Gastrocnemius medialis (tissue), 4 donors: Measurements from ENCODE around the gene OGDH. TPM values are rescaled to one million over a fixed set of nuclear protein-coding genes. Genes with fewer than 3 reads are reported as not detected.

Experiments used
- ATAC-seq, 2 donors: fragments of 150-250 bp; one replicate each; pipeline ENCODE4 v1.9.1; 2016
- DNase-seq, 2 donors: peaks; one replicate each; pipeline ENCODE4 v3.0.0-alpha.2; 2019
- H3K27ac ChIP-seq, 4 donors: fragments of 200-600 bp; sonication (generic); 1 replicate in 1 of 4; 2 replicates in 3 of 4; pipeline ENCODE4 v1.5.1; 2016 to 2018; ENCODE audit warnings: mild to moderate bottlenecking in 2 of 4, moderate library complexity in 1 of 4
- H3K27me3 ChIP-seq, 3 donors: fragments of 200-600 bp; sonication (generic) in 2 of 3; 1 replicate in 1 of 3; 2 replicates in 2 of 3; pipeline versions ENCODE4 v1.5.1 to v1.6.0; 2016 to 2019; ENCODE audit warnings: mild to moderate bottlenecking in 1 of 3, moderate library complexity in 1 of 3
- H3K36me3 ChIP-seq, 2 donors: fragments of 200-600 bp; sonication (generic) in 1 of 2; one replicate each; pipeline ENCODE4 v1.5.1; 2017 to 2018
- H3K4me1 ChIP-seq, 2 donors: fragments of 200-600 bp; sonication (generic) in 1 of 2; one replicate each; pipeline ENCODE4 v1.5.1; 2016 to 2017; ENCODE audit warnings: mild to moderate bottlenecking in 2 of 2
- H3K4me3 ChIP-seq, 4 donors: fragments of 200-600 bp; sonication (generic) in 3 of 4; 1 replicate in 1 of 4; 2 replicates in 3 of 4; pipeline ENCODE4 v1.5.1; 2016 to 2019; ENCODE audit warnings: mild to moderate bottlenecking in 2 of 4
- H3K9me3 ChIP-seq, 3 donors: fragments of 200-600 bp; sonication (generic) in 2 of 3; 1 replicate in 1 of 3; 2 replicates in 2 of 3; pipeline ENCODE4 v1.5.1; 2016 to 2019
- POLR2A ChIP-seq, 2 donors: fragments of 450-650 bp; IDR thresholded peaks; one replicate each; pipeline ENCODE4 v1.6.1; 2017; ENCODE audit warnings: antibody characterized with exemption in 2 of 2, mild to moderate bottlenecking in 2 of 2, moderate library complexity in 2 of 2
- in situ Hi-C, 4 donors: fragments of 200-750 bp; cut with MboI; loops; one replicate each; pipeline versions ENCODE4 v1.15.0 to v1.8.0; 2017; ENCODE audit warnings: low sequenced_read_pairs in 4 of 4
- intact Hi-C: fragments of 100-400 bp; cut with DNase I; formaldehyde crosslinking; loops from one replicate; pipeline ENCODE4 v1.15.1; 2023; ENCODE audit warnings: low total_unique reads
- total RNA-seq, 4 donors: library from RNA; depleted of rRNA; stranded (reverse); fragments of >200 nt; gene quantifications; one replicate each; pipeline versions ENCODE4 v1.1.0 to v1.2.3, GENCODE V29; 2016
- TF ChIP-seq, protein P1 (sequence below), 5 experiments: fragments of 450-650 bp in 3 of 5; fragments of 200-600 bp in 2 of 5; sonication (generic) in 2 of 5; IDR thresholded peaks in 4 of 5; conservative IDR thresholded peaks in 1 of 5; 1 replicate in 4 of 5; 2 replicates in 1 of 5; pipeline ENCODE4 v1.5.1; 2016 to 2019; ENCODE audit warnings: antibody characterized with exemption in 5 of 5, mild to moderate bottlenecking in 3 of 5, moderate library complexity in 3 of 5

Gene OGDH
- total RNA-seq, 4 donors from 2014 or later, result 224 to 462 (median 396) TPM

DNA sequence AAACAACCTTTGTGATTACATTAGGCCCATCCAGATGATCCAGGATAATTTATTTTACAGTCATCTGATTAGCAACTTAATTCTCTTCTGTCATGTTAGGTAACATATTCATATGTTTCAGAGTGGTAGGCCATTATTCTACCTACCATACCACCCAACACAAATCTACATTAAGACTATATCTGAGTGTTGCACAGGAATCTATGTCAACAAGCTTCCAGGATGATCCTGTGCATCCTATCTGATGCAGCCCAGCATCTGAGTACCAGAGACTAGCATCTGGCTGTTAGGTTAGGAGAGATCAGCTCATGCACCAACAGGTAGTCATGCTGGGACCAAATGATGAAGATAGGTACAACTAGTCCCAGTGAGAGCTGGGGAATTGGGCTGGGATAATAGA lies 31.4 kb upstream of the OGDH start:
- peak overlapping the region in 1 of 4 donors; percentile 97 for H3K4me3 ChIP-seq
- peaks cover 0 to 48% of the 10 kb centered on the region in 2 donors for H3K36me3 ChIP-seq
- intact Hi-C loops (loop anchor here (2.0 kb wide), 1 partner anchor 84 kb away; the partner anchor contains the start of gene NUDCD3), in situ Hi-C loops (loop anchor here (25.0 kb wide), 3 partner anchors 137 to 537 kb away; partner anchors contain the start of gene TBRG4 (in 4 of the 4))
- H3K27ac ChIP-seq, result peak overlapping the region in 2 of 4 donors; percentile 93 to 98
- DNase-seq, result no peak
- TF ChIP-seq POLR2A (IDR thresholded peaks at IDR 0.05), result no peak
- TF ChIP-seq, protein P1, sequence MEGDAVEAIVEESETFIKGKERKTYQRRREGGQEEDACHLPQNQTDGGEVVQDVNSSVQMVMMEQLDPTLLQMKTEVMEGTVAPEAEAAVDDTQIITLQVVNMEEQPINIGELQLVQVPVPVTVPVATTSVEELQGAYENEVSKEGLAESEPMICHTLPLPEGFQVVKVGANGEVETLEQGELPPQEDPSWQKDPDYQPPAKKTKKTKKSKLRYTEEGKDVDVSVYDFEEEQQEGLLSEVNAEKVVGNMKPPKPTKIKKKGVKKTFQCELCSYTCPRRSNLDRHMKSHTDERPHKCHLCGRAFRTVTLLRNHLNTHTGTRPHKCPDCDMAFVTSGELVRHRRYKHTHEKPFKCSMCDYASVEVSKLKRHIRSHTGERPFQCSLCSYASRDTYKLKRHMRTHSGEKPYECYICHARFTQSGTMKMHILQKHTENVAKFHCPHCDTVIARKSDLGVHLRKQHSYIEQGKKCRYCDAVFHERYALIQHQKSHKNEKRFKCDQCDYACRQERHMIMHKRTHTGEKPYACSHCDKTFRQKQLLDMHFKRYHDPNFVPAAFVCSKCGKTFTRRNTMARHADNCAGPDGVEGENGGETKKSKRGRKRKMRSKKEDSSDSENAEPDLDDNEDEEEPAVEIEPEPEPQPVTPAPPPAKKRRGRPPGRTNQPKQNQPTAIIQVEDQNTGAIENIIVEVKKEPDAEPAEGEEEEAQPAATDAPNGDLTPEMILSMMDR (IDR thresholded peaks at IDR 0.05 in 4 of 5, conservative IDR thresholded peaks at IDR 0.05 in 1 of 5), result no peak
- H3K4me1 ChIP-seq, result peaks cover 24 to 31% of the 10 kb centered on the region in 2 donors
- H3K27me3 ChIP-seq, result no peaks in the 10 kb centered on the region
- no peaks in the 10 kb centered on the region for H3K9me3 ChIP-seq
- ATAC-seq, result no peak

DNA sequence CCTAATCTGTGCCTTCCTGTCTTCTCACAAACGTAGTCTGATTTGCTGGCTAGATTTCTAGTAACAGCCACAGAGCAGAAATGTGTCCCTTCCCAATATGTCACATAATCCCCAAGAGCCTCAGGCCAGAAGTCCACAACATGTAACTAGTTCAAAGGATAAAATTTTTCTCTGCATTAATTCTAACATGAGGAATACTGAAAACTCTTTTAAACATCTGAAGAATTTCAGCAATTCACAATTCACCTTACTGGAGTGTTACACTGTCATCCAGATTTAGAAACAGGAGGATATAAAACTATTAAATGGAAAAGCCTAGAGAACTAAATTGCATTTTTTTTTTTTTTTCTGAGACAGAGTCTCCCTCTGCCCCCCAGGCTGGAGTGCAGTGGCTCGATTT lies 30.2 kb upstream of the OGDH start:
- no peak overlapping the region for H3K27ac ChIP-seq
- intact Hi-C loops, result no loop called here
- no peak for DNase-seq

DNA sequence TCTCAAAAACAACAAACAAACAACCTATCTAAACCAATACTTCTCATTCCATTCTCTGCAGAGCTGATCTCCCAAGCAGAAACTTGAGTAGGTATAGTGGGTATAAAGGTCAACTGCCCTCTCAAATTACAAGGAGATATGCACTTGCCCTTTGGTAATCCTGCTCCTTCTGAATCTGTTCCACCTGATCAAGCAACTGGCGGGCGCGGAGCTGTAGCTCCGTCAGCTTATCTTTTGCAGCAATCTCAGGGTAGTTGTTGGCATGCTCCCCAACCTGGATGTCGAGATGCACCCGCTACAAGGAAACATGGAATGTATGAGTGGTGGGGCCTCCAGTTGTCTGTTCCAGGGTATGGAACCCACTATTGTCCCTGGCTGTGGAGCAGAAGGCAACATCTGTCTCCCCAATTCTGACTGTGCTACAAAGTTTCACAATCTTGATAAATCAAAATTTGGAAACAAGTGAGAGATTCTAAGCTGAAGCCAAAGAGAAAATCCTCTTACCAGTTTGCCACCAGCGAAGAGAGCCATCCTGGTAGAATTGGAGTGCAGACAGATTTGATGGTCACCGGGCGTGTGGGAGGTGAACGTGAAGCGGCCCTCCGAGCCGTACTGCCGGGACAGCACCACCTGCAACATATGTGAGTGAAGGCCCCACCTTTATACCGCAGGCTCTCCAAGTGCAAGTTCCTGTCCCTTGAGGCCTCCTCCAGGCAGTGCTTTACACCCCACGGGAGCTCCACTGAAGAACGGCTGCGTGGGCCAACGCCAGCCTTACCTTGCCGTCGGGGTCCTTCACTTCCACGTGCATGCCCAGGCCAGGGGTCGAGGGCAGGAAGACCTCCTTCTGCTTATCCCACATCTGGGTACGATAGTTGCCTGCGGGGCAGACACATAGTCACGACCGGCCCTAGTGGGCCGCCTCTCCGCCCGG lies 25.2 kb upstream of the OGDH start:
- ATAC-seq (peak; percentile 5 to 7), DNase-seq (peak in 1 of 2 donors; percentile 38)
- Histone ChIP-seq H3K4me3 (peak overlapping the region; percentile 67 to 98 (median 80)), H3K27me3 (no peaks in the 10 kb centered on the region), H3K4me1 (peaks cover 14 to 28% of the 10 kb centered on the region in 2 donors), H3K27ac (peak overlapping the region; percentile 95 to 98 (median 97)), H3K9me3 (no peaks in the 10 kb centered on the region), H3K36me3 (peaks cover 0 to 31% of the 10 kb centered on the region in 2 donors)
- TF ChIP-seq POLR2A (IDR thresholded peaks at IDR 0.05), result no peak
- TF ChIP-seq, protein P1 (IDR thresholded peaks at IDR 0.05 in 4 of 5, conservative IDR thresholded peaks at IDR 0.05 in 1 of 5), result no peak
- in situ Hi-C loops, result loop anchor here (5.0 to 25.0 kb wide), 7 partner anchors 131 to 531 kb away; partner anchors contain the start of genes TBRG4 (in 4 of the 4) and H2AZ2 (in 2 of the 4)
- intact Hi-C loops, result loop anchor here (5.0 to 10.0 kb wide), 3 partner anchors 166 to 534 kb away; partner anchors contain the start of genes PGAM2, TBRG4 and ZMIZ2

More for the DNA sequence above, 30.2 kb upstream of the OGDH start:
- no peak for ATAC-seq
- in situ Hi-C loops, result loop anchor here (25.0 kb wide), 3 partner anchors 136 to 536 kb away; partner anchors contain the start of gene TBRG4 (in 4 of the 4)
- Histone ChIP-seq H3K4me1 (peaks cover 36 to 43% of the 10 kb centered on the region in 2 donors), H3K36me3 (peaks cover 0 to 46% of the 10 kb centered on the region in 2 donors), H3K4me3 (no peak overlapping the region), H3K27me3 (no peaks in the 10 kb centered on the region), H3K9me3 (no peaks in the 10 kb centered on the region)
- TF ChIP-seq, protein P1 (IDR thresholded peaks at IDR 0.05 in 4 of 5, conservative IDR thresholded peaks at IDR 0.05 in 1 of 5), result no peak
- no peak for TF ChIP-seq POLR2A (IDR thresholded peaks at IDR 0.05)

DNA sequence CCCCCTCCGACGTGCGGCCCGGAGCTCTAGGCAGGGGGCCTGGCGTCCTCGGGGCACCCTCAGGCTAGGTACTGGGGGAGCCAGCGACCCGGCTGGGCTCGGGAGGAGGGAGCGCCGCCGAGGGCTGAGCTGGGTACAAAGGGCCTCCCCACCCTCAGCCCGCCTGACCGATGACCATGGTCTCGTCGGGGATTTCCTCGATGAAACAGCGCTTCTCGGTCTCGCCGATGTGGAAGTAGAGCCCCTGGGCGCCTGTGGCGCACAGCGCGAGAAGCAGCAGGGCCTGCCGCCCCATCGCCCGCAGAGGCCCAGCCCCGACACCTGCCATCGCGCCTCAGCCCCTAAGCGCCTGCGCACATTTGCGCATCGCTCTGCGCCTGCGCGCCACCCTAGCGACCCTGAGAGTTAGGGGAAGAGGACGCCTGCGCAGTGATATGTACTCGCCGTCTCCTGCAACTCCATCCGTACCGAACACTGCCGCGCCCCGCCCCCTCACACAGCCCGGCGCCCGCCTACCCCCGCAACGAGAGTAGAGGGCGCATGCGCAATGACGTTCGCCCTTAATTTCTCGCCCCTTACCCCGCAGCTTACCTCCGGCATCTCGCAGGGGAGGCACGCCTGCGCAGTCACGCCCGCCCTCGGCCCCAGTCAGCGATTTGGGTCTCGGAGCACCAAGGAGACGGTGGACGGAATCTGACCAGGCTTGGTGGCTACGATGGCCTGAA lies 24.4 kb upstream of the OGDH start, which contains the start of gene TMED4:
TMED4 (minus strand) TSS at position 353 of the 725 bp plus-strand sequence; CDS start at position 328, 25 bp downstream.
- Histone ChIP-seq H3K4me1 (peaks cover 14 to 28% of the 10 kb centered on the region in 2 donors), H3K27me3 (no peaks in the 10 kb centered on the region), H3K9me3 (no peaks in the 10 kb centered on the region), H3K36me3 (peaks cover 0 to 31% of the 10 kb centered on the region in 2 donors), H3K27ac (peak within 1 kb of the TSS; percentile 95 to 98 (median 97)), H3K4me3 (peak within 1 kb of the TSS; percentile 67 to 98 (median 81))
- peak; percentile 86 to 93 for TF ChIP-seq POLR2A (IDR thresholded peaks at IDR 0.05)
- TF ChIP-seq, protein P1 (IDR thresholded peaks at IDR 0.05 in 4 of 5, conservative IDR thresholded peaks at IDR 0.05 in 1 of 5), result no peak
- intact Hi-C loops (loop anchor here (1.0 to 10.0 kb wide), 8 partner anchors 24 to 533 kb away; partner anchors contain the start of genes CCM2, H2AZ2, OGDH and PGAM2), in situ Hi-C loops (loop anchor here (5.0 to 25.0 kb wide), 7 partner anchors 130 to 530 kb away; partner anchors contain the start of genes TBRG4 (in 4 of the 4) and H2AZ2 (in 2 of the 4))
- DNase-seq, result peak; percentile 100
- ATAC-seq, result peak; percentile 92 to 96
